GF-D8 (cell line): ENCODE results near the gene FAM167B.

ENCODE experiments used
- DNase-seq: peaks from one replicate; lab custom pipeline; 2025; lab: John Stamatoyannopoulos, UW

FAM167B gene

DNA sequence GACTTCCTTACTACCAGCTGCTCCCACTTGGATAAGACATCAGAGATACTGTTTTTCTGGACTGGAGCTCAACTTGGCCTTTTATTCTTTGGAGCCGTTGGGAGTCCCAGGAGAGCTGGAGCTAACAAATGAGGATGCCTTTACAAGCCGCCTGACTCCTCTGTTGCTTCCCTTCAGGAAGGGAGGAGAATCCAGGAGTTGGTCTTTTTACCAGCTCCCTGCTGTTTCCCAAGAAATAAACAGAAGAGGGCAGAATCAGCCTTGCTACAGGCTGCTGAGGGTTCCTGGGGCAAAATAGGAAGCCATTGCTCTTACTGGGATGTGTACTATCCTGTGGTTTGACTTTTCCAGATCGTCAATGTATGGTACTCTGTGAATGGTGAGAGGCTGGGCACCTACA lies 23.3 kb upstream of the FAM167B start:
- no peak for DNase-seq

DNA sequence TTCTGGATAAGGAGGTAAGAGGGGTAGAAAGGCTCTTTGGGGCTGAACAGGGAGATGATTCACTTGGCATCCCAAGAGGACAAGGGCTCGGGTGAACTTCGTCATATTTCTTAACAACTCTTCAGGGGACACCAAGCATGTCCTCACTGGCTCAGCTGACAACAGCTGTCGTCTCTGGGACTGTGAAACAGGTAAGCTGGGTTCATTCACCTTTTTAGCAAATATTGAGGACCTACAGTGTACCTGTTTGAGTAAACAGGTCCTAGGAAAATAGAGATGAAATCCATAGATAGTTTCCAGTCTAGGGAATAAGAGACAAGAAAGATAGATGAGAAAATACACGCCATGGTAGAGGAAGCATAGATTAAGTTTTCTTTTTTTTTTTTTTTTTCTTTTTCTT lies 22.7 kb upstream of the FAM167B start:
- no peak for DNase-seq

DNA sequence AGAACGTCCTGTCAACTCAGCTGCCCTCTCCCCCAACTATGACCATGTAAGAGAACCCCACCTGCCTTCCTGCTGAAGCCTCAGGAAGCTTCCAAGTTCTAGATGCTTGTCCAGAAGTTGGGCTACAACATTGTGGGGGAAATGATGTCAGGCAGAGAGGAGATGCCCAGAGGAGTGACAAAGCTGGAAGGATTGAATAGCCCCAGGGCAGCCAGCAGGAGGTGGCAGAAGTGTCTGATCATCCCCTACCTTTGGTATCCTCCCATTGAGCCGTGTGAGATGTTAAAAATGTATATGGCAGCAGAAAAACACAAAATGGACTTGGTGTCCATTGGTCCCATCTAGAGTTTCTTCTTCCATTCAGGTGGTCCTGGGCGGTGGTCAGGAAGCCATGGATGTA lies 18.3 kb upstream of the FAM167B start:
- no peak for DNase-seq

GRCh38 chr1:32231843-32232432 lies 15.1 kb upstream of the FAM167B start:
- no peak for DNase-seq

DNA sequence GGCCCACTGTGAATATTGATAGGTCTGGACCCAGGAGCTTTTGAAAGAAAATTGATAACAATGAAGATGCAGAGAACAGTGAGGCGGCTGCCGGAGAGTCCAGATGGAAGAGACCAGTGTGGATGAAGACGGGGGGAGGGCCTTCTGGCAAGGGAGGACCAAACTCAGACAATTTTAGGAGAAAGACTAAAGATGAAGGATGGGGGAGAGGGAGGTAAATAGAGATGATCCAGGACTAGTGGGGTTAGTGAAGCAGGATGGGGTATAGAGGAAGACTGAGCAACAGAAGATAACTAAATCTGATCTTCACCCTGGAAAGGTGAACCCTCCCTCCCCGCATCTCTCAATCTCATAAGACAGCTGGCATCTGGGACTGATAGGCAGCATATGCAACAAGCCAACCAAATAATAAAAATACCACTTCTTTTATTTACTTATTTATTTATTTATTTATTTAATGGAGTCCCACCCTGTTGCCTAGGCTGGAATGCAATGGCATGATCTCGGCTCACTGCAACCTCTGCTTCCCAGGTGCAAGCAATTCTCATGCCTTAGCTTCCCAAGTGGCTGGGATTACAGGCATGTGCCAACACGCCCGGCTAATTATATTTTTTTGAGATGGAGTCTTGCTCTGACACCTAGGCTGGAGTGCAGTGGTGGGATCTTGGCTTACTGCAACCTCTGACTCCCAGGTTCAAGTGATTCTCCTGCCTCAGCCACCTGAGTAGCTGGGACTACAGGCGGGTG lies 14.3 kb upstream of the FAM167B start:
- DNase-seq = no peak

DNA sequence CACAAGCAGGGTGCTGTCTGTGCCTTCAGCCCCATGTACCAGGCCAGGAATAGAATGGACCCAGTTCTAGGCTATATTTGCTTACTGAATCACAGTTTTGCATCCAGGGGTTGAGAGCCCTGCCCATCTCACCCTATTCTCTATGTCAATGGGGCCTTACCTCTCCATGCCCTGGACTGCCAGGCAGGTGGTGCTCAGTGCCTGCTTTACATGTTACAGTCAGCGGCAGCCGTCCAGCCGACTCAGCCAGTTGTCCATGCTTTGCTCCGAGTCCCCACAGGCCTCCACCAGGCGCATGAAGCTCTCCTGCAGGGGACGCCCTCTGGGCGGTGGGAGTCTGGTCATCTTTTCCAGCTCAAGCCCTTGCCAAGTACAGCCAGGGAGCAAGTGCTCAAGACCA lies 12.2 kb upstream of the FAM167B start:
- DNase-seq = no peak

GRCh38 chr1:32239337-32239736 lies 7.7 kb upstream of the FAM167B start:
- DNase-seq = no peak

DNA sequence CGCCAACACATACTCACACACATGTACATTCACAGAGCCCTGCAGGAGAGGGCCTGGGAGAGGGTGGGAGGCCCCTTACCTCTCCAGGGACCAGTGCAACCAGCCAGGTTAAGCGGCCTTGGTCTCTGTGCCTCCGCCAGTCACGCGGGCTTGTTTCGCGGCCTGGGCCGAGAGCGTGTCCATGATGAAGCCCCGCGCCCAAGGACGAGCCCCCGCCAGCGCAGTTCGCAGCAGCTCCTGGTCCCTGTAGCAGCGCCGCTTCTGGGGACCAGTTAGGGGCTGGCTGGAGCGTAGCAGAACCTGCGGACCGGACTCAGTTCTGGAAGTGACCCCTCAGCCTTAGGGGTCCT lies 7.3 kb upstream of the FAM167B start:
- no peak for DNase-seq

- no peak for DNase-seq
Measured at GRCh38 chr1:32240140-32240951, 6.7 kb upstream of the FAM167B start.

GRCh38 chr1:32241001-32241763 lies 5.8 kb upstream of the FAM167B start:
- no peak for DNase-seq

DNA sequence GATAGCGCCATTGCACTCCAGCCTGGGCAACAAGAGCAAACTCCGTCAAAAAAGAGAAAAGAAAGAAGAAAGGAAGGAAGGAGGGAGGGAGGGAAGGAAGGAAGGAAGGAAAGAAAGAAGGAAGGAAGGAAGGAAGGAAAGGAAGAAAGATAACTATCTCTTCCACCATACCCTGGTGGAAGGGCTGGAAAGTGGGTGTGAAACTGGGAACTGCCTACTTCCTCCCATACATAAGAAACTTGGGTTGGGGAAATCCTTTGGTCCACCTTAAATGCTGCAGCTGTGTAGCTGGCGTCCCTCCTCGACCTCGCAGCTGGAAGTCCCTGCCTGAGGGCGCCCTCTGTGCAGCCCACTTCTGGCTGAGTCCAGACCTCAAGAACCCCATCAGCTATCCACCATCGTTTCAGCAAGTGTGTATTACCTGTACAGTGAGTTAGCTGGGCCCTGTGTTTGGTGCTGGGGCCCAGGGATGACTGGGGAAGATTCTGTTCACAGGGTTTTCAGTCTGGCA lies 4.6 kb upstream of the FAM167B start:
- no peak for DNase-seq

- DNase-seq = no peak
Measured at GRCh38 chr1:32247452-32247851, 430 bp downstream of the FAM167B start.

GRCh38 chr1:32247983-32248889 lies 1.2 kb downstream of the FAM167B start:
- no peak for DNase-seq

DNA sequence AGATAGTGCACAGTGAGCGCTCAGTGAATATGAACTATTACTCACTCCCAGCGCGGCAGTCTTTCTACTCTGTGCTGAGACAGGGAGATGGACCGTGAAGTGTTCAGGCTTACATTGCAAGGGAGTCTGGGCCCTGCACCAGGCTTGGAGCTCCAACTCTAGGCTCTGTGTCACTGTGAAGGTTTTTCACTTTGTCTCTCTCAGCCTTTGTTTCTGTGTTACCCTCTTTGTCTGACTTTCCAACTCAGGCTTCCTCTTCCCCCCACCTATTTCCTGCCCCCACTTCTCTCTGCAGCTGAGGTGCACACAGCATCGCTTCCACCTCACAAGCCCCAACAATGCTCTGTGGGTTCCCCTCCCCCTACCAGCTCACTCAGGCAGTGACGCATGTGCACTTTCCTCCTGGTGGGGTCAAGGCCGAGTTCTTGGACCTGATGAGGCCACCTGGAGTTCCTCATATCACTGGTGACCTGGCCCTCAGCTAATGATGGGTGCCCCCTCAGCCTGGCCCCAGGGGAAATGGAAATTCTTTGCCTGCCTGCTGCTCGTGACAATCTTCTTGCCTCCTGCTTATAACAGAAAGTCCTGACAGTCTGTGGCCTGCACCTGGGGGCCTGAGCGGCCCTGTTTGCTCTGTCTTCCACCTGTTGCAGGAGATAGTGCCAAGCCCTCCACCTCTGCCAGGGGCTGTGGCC lies 3.0 kb downstream of the FAM167B start:
- DNase-seq = no peak

DNA sequence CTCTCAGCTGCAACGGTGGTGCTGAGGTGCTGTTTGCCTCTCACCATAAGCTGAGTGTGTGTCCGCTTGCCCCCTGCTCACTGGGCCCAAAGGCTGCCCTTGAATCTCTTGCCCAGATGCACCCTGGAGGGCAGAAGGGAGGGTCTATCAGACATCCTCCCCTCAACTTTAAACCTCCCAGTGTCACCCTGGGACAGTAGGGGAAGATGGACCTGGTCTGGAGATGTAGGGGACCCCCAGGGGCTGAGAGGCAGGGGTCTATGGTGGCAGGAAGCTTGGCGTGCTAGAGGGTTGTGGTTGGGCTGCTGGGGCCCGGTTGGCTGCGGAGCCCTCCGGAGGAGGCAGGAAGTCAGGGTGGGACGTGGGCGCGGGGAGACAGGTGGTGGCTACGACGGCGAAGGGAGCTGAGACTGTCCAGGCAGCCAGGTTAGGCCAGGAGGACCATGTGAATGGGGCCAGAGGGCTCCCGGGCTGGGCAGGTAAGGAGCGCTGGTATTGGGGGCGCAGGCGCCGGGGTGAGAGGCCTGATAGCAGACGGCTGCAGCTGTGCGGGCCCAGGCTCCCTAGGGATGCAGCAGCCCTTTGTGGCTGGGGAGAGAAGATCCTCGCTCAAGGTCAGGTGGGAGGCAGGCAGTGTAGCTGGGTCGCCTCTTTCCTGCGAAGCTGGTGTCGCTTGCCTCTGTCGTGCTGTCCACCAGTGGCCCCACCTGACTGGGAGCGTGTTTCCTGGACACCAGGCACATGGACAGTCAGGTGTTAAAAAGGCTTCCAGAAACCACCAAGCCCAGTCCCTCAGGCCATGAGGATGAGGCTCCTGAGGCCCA lies 4.1 kb downstream of the FAM167B start, which contains the start of gene LCK:
TSS of gene LCK (plus strand) at position 373 of the 824 bp plus-strand sequence. CDS start 23,065 bp downstream, outside the sequence.
- DNase-seq = no peak

GRCh38 chr1:32255072-32256071 lies 8.3 kb downstream of the FAM167B start:
- DNase-seq = no peak

DNA sequence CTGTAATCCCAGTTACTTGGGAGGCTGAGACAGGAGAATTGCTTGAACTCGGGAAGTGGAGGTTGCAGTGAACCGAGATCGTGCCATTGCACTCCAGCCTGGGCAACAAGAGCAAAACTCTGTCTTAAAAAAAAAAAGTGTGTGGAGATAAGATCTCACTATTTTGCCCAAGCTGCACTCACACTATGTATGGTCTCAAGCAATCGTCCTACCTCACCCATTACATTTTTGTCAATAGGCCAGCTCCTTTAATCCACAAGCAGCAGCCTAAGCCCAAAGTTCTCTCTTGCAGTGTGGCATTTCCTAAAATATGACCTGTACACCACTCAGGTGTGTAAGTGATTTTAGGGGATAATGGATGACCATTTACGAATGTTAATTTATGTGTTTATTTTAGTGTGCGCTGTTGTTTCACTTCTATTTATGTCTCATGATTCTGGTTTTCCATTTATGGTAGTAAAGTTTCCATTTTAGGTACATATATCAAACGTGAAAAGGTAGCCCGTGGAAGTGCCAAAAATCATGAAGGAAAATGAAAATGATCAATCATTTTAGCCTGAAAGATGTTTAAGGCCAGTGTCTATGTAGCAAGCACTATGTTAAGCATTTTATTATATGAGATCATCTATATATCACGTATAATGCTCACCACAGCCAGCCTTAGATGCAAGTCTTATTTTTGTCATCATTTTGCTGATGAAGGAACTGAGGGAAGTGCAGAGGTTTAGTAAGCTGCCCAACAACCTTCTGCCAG lies 9.6 kb downstream of the FAM167B start:
- no peak for DNase-seq

GRCh38 chr1:32257227-32257508 lies 10.1 kb downstream of the FAM167B start:
- DNase-seq = no peak
